ENCODE data around the gene NT5C. TPM values are rescaled to one million over a fixed set of nuclear protein-coding genes. Genes with fewer than 3 reads are reported as not detected.

NT5C gene
- total RNA-seq, 1 donor from 2014 or later = 46.8 TPM

GRCh38 chr17:75087558-75088453 lies 43.7 kb downstream of the NT5C start, which contains the start of gene SLC16A5:
Gene SLC16A5, plus strand, starts transcription at chr17:75087954. Its CDS starts 5,683 bp downstream, at chr17:75093637.
- no peaks in the 10 kb centered on the region for H3K36me3 Mint-ChIP-seq
- no peaks in the 10 kb centered on the region for H3K27me3 Mint-ChIP-seq (ENCODE audit: low read depth)
- peak within 1 kb of the TSS; percentile 85 for H3K4me3 Mint-ChIP-seq
- H3K4me1 Mint-ChIP-seq = peaks cover 65% of the 10 kb centered on the region
- H3K9me3 Mint-ChIP-seq = no peaks in the 10 kb centered on the region
- peak within 1 kb of the TSS; percentile 96 for H3K27ac Mint-ChIP-seq
- peak; percentile 78 to 87 for DNase-seq (ENCODE audit: low spot score in 2 of 2, unreplicated experiment in 2 of 2)
- no peak for TF ChIP-seq CTCF (IDR thresholded peaks at IDR 0.05; ENCODE audit: unreplicated experiment)

- peak overlapping the region; percentile 71 for H3K4me3 Mint-ChIP-seq
- DNase-seq (ENCODE audit: low spot score in 2 of 2, unreplicated experiment in 2 of 2) = no peak
- H3K27me3 Mint-ChIP-seq (ENCODE audit: low read depth) = no peaks in the 10 kb centered on the region
- peaks cover 61% of the 10 kb centered on the region for H3K4me1 Mint-ChIP-seq
- TF ChIP-seq CTCF (IDR thresholded peaks at IDR 0.05; ENCODE audit: unreplicated experiment) = no peak
- H3K9me3 Mint-ChIP-seq = no peaks in the 10 kb centered on the region
- no peaks in the 10 kb centered on the region for H3K36me3 Mint-ChIP-seq
- H3K27ac Mint-ChIP-seq = peak overlapping the region; percentile 96
Observed at GRCh38 chr17:75087182-75087557, 44.4 kb downstream of the NT5C start.

- TF ChIP-seq CTCF (IDR thresholded peaks at IDR 0.05; ENCODE audit: unreplicated experiment) = no peak
- H3K9me3 Mint-ChIP-seq = no peaks in the 10 kb centered on the region
- H3K36me3 Mint-ChIP-seq = no peaks in the 10 kb centered on the region
- H3K27me3 Mint-ChIP-seq (ENCODE audit: low read depth) = no peaks in the 10 kb centered on the region
- H3K27ac Mint-ChIP-seq = peak overlapping the region; percentile 96
- DNase-seq (ENCODE audit: low spot score in 2 of 2, unreplicated experiment in 2 of 2) = no peak
- peaks cover 55% of the 10 kb centered on the region for H3K4me1 Mint-ChIP-seq
- peak overlapping the region; percentile 71 for H3K4me3 Mint-ChIP-seq
Observed at GRCh38 chr17:75086496-75087181, 44.9 kb downstream of the NT5C start.

GRCh38 chr17:75084039-75084660 lies 47.4 kb downstream of the NT5C start:
- Mint-ChIP-seq H3K4me3 (no peak overlapping the region), H3K9me3 (no peaks in the 10 kb centered on the region), H3K27ac (peak overlapping the region; percentile 71), H3K36me3 (no peaks in the 10 kb centered on the region), H3K27me3 (ENCODE audit: low read depth) (no peaks in the 10 kb centered on the region), H3K4me1 (peaks cover 36% of the 10 kb centered on the region)
- DNase-seq (ENCODE audit: low spot score in 2 of 2, unreplicated experiment in 2 of 2) = no peak
- no peak for TF ChIP-seq CTCF (IDR thresholded peaks at IDR 0.05; ENCODE audit: unreplicated experiment)

- no peak overlapping the region for H3K27ac Mint-ChIP-seq
- DNase-seq (ENCODE audit: low spot score in 2 of 2, unreplicated experiment in 2 of 2) = no peak
- no peak overlapping the region for H3K4me3 Mint-ChIP-seq
- H3K4me1 Mint-ChIP-seq = peaks cover 35% of the 10 kb centered on the region
- H3K9me3 Mint-ChIP-seq = no peaks in the 10 kb centered on the region
- no peaks in the 10 kb centered on the region for H3K36me3 Mint-ChIP-seq
- no peaks in the 10 kb centered on the region for H3K27me3 Mint-ChIP-seq (ENCODE audit: low read depth)
- no peak for TF ChIP-seq CTCF (IDR thresholded peaks at IDR 0.05; ENCODE audit: unreplicated experiment)
Observed at GRCh38 chr17:75082683-75083082, 48.9 kb downstream of the NT5C start.
